HEK293 (cell line): ENCODE data around the gene ACTR3C.
A peak's percentile ranks its signal among the peaks of the same experiment; 100 is the strongest.

ENCODE experiments used
- FEZF1 ChIP-seq: fragments of 450-650 bp; formaldehyde crosslinking; IDR thresholded peaks from 2 replicates; pipeline ENCODE4 v1.5.1; 2016; ENCODE audit warnings: missing biosample characterization, missing genetic modification characterization
- GLI2 ChIP-seq: fragments of 450-650 bp; formaldehyde crosslinking; IDR thresholded peaks from 2 replicates; pipeline ENCODE4; 2017; ENCODE audit warnings: missing biosample characterization, missing genetic modification characterization, low read depth, borderline replicate concordance
- GLI4 ChIP-seq: fragments of 450-650 bp; formaldehyde crosslinking; IDR thresholded peaks from 2 replicates; pipeline ENCODE4 v1.5.1; 2016; ENCODE audit warnings: missing biosample characterization, missing genetic modification characterization
- HIC1 ChIP-seq: fragments of 450-650 bp; formaldehyde crosslinking; IDR thresholded peaks from 2 replicates; pipeline ENCODE4 v1.5.1; 2016; ENCODE audit warnings: missing biosample characterization, missing genetic modification characterization
- KLF9 ChIP-seq: fragments of 450-650 bp; formaldehyde crosslinking; IDR thresholded peaks from 2 replicates; pipeline ENCODE4 v1.5.1; 2016; ENCODE audit warnings: missing biosample characterization, missing genetic modification characterization, low read depth
- PBX3 ChIP-seq: sonication (generic); formaldehyde crosslinking; IDR thresholded peaks from 2 replicates; pipeline ENCODE4 v1.8.1; 2022; ENCODE audit warnings: mild to moderate bottlenecking, moderate library complexity, missing genetic modification reagents
- TSHZ1 ChIP-seq: fragments of 450-650 bp; formaldehyde crosslinking; IDR thresholded peaks from 2 replicates; pipeline ENCODE4 v1.5.1; 2016; ENCODE audit warnings: missing biosample characterization, missing genetic modification characterization, borderline replicate concordance
- WT1 ChIP-seq: fragments of 450-650 bp; formaldehyde crosslinking; IDR thresholded peaks from 2 replicates; pipeline ENCODE4 v1.5.1; 2016; ENCODE audit warnings: missing biosample characterization, missing genetic modification characterization
- YY2 ChIP-seq: fragments of 450-650 bp; formaldehyde crosslinking; IDR thresholded peaks from 2 replicates; pipeline ENCODE4 v1.5.1; 2016; ENCODE audit warnings: missing biosample characterization, missing genetic modification characterization
- ZBTB21 ChIP-seq: fragments of 450-650 bp; formaldehyde crosslinking; IDR thresholded peaks from 2 replicates; pipeline ENCODE4 v1.5.1; 2017; ENCODE audit warnings: missing biosample characterization, missing genetic modification characterization
- ZBTB48 ChIP-seq: fragments of 450-650 bp; formaldehyde crosslinking; IDR thresholded peaks from 2 replicates; pipeline ENCODE4 v1.5.1; 2016; ENCODE audit warnings: missing biosample characterization, missing genetic modification characterization
- ZBTB8A ChIP-seq: fragments of 450-650 bp; formaldehyde crosslinking; IDR thresholded peaks from 2 replicates; pipeline ENCODE4 v1.5.1; 2016; ENCODE audit warnings: missing biosample characterization, missing genetic modification characterization
- ZFP41 ChIP-seq: fragments of 450-650 bp; formaldehyde crosslinking; IDR thresholded peaks from 2 replicates; pipeline ENCODE4 v1.5.1; 2016; ENCODE audit warnings: missing biosample characterization, missing genetic modification characterization, borderline replicate concordance
- ZNF148 ChIP-seq: fragments of 450-650 bp; formaldehyde crosslinking; IDR thresholded peaks from 2 replicates; pipeline ENCODE4 v1.5.0; 2017; ENCODE audit warnings: missing biosample characterization, missing genetic modification characterization, borderline replicate concordance
- ZNF16 ChIP-seq: fragments of 450-650 bp; formaldehyde crosslinking; IDR thresholded peaks from 2 replicates; pipeline ENCODE4 v1.5.1; 2016; ENCODE audit warnings: low read depth, missing biosample characterization, missing genetic modification characterization
- ZNF2 ChIP-seq: fragments of 450-650 bp; formaldehyde crosslinking; IDR thresholded peaks from 2 replicates; pipeline ENCODE4 v1.5.1; 2016; ENCODE audit warnings: missing biosample characterization, missing genetic modification characterization
- ZNF221 ChIP-seq: fragments of 450-650 bp; formaldehyde crosslinking; IDR thresholded peaks from 2 replicates; pipeline ENCODE4 v1.5.1; 2017; ENCODE audit warnings: missing biosample characterization, missing genetic modification characterization, borderline replicate concordance
- ZNF280D ChIP-seq: fragments of 450-650 bp; formaldehyde crosslinking; IDR thresholded peaks from 2 replicates; pipeline ENCODE4 v1.5.1; 2016; ENCODE audit warnings: missing biosample characterization, missing genetic modification characterization
- ZNF362 ChIP-seq: fragments of 450-650 bp; formaldehyde crosslinking; IDR thresholded peaks from 2 replicates; pipeline ENCODE4 v1.5.1; 2016; ENCODE audit warnings: missing biosample characterization, missing genetic modification characterization
- ZNF394 ChIP-seq: fragments of 450-650 bp; formaldehyde crosslinking; IDR thresholded peaks from 2 replicates; pipeline ENCODE4 v1.5.1; 2016; ENCODE audit warnings: missing biosample characterization, missing genetic modification characterization, mild to moderate bottlenecking, moderate library complexity, borderline replicate concordance
- ZNF501 ChIP-seq: fragments of 450-650 bp; formaldehyde crosslinking; IDR thresholded peaks from 2 replicates; pipeline ENCODE4 v1.5.1; 2016; ENCODE audit warnings: missing biosample characterization, missing genetic modification characterization
- ZNF558 ChIP-seq: fragments of 450-650 bp; formaldehyde crosslinking; IDR thresholded peaks from 2 replicates; pipeline ENCODE4 v1.5.1; 2016; ENCODE audit warnings: missing biosample characterization, missing genetic modification characterization
- ZNF560 ChIP-seq: fragments of 450-650 bp; formaldehyde crosslinking; IDR thresholded peaks from 2 replicates; pipeline ENCODE4 v1.5.1; 2017; ENCODE audit warnings: missing biosample characterization, missing genetic modification characterization, borderline replicate concordance
- ZNF621 ChIP-seq: fragments of 450-650 bp; formaldehyde crosslinking; IDR thresholded peaks from 2 replicates; pipeline ENCODE4 v1.5.1; 2017; ENCODE audit warnings: missing biosample characterization, missing genetic modification characterization
- ZNF629 ChIP-seq: fragments of 450-650 bp; formaldehyde crosslinking; IDR thresholded peaks from 2 replicates; pipeline ENCODE4 v1.5.1; 2017; ENCODE audit warnings: missing biosample characterization, missing genetic modification characterization
- ZNF654 ChIP-seq: fragments of 450-650 bp; formaldehyde crosslinking; IDR thresholded peaks from 2 replicates; pipeline ENCODE4 v1.5.1; 2016; ENCODE audit warnings: low read depth, missing biosample characterization, missing genetic modification characterization
- ZNF670 ChIP-seq: fragments of 450-650 bp; formaldehyde crosslinking; IDR thresholded peaks from 2 replicates; pipeline ENCODE4 v1.5.1; 2016; ENCODE audit warnings: missing biosample characterization, missing genetic modification characterization, low read depth

ACTR3C gene

GRCh38 chr7:150356265-150356897 is 33.0 kb upstream of the ACTR3C start (continued):
- TF ChIP-seq ZNF280D = no peak
- no peak for TF ChIP-seq TSHZ1 (tag by site-specific recombination)
- no peak for TF ChIP-seq YY2 (tag by site-specific recombination)
- no peak for TF ChIP-seq ZFP41 (tag by site-specific recombination)
- TF ChIP-seq PBX3 = no peak
- TF ChIP-seq ZNF148 (tag by site-specific recombination) = no peak
- no peak for TF ChIP-seq WT1 (tag by site-specific recombination)
- TF ChIP-seq ZNF654 (tag by site-specific recombination) = peak; percentile 64
- TF ChIP-seq ZNF670 (tag by site-specific recombination) = no peak
- no peak for TF ChIP-seq GLI2 (tag by site-specific recombination)
- TF ChIP-seq ZNF2 (tag by site-specific recombination) = peak; percentile 39; the same call in 1 of the 2 replicates
- no peak for TF ChIP-seq KLF9 (tag by site-specific recombination)
- TF ChIP-seq ZNF558 (tag by site-specific recombination) = no peak
- TF ChIP-seq ZNF560 (tag by site-specific recombination) = no peak
- no peak for TF ChIP-seq ZBTB48 (tag by site-specific recombination)
- TF ChIP-seq ZNF629 (tag by site-specific recombination) = no peak
- no peak for TF ChIP-seq HIC1 (tag by site-specific recombination)
- no peak for TF ChIP-seq FEZF1
- peak; percentile 95 for TF ChIP-seq ZNF362 (tag by site-specific recombination)
- TF ChIP-seq ZNF16 (tag by site-specific recombination) = no peak
- no peak for TF ChIP-seq GLI4 (tag by site-specific recombination)
- TF ChIP-seq ZNF394 (tag by site-specific recombination) = no peak
- TF ChIP-seq ZNF621 = no peak
- no peak for TF ChIP-seq ZBTB8A (tag by site-specific recombination)
- TF ChIP-seq ZNF501 (tag by site-specific recombination) = no peak
- TF ChIP-seq ZNF221 = no peak
- TF ChIP-seq ZBTB21 (tag by site-specific recombination) = no peak
